Glutamatergic neuron (in vitro differentiated cells): ENCODE results near the gene KIZ. TPM values are rescaled to one million over a fixed set of nuclear protein-coding genes. Genes with fewer than 3 reads are reported as not detected.
A peak's percentile ranks its signal among the peaks of the same experiment; 100 is the strongest.

Experiments
- DNase-seq: peaks from one replicate; pipeline ENCODE4 v3.0.0; 2022
- H3K27ac Mint-ChIP-seq: one replicate; pipeline ENCODE4 v1.8.0; 2020; ENCODE audit warnings: mild to moderate bottlenecking, mixed read lengths, inconsistent platforms; ENCODE audit not compliant: unreplicated experiment
- H3K27me3 Mint-ChIP-seq: one replicate; pipeline ENCODE4 v1.8.0; 2020; ENCODE audit warnings: mild to moderate bottlenecking, moderate library complexity, mixed read lengths, inconsistent platforms; ENCODE audit not compliant: unreplicated experiment
- H3K36me3 Mint-ChIP-seq: one replicate; pipeline ENCODE4 v1.8.0; 2020; ENCODE audit warnings: mild to moderate bottlenecking, mixed read lengths, inconsistent platforms; ENCODE audit not compliant: unreplicated experiment
- H3K4me1 Mint-ChIP-seq: one replicate; pipeline ENCODE4 v1.8.0; 2020; ENCODE audit warnings: mild to moderate bottlenecking, low read depth, mixed read lengths, inconsistent platforms; ENCODE audit not compliant: unreplicated experiment
- H3K4me3 Mint-ChIP-seq: one replicate; pipeline ENCODE4 v1.8.0; 2020; ENCODE audit warnings: mild to moderate bottlenecking, mixed read lengths, inconsistent platforms; ENCODE audit not compliant: unreplicated experiment
- H3K9me3 Mint-ChIP-seq: one replicate; pipeline ENCODE4 v1.8.0; 2020; ENCODE audit warnings: mild to moderate bottlenecking, moderate library complexity, mixed read lengths, inconsistent platforms; ENCODE audit not compliant: unreplicated experiment
- total RNA-seq: library from RNA; stranded (reverse); fragmentation: NEBNext Ultra II Directional; extraction: Animal tissue kit (Norgen Biotek cat#: 25700); gene quantifications from one replicate; pipeline ENCODE4 v1.2.1, GENCODE V29; 2021; ENCODE audit not compliant: unreplicated experiment
- TF ChIP-seq, protein P1 (sequence below): fragments of 200-600 bp; sonication (generic); IDR thresholded peaks from one replicate; pipeline ENCODE4 v1.5.0; 2021; ENCODE audit not compliant: partially characterized antibody, unreplicated experiment

KIZ gene
- total RNA-seq, 1 donor from 2014 or later = 17.7 TPM

- TF ChIP-seq, protein P1, sequence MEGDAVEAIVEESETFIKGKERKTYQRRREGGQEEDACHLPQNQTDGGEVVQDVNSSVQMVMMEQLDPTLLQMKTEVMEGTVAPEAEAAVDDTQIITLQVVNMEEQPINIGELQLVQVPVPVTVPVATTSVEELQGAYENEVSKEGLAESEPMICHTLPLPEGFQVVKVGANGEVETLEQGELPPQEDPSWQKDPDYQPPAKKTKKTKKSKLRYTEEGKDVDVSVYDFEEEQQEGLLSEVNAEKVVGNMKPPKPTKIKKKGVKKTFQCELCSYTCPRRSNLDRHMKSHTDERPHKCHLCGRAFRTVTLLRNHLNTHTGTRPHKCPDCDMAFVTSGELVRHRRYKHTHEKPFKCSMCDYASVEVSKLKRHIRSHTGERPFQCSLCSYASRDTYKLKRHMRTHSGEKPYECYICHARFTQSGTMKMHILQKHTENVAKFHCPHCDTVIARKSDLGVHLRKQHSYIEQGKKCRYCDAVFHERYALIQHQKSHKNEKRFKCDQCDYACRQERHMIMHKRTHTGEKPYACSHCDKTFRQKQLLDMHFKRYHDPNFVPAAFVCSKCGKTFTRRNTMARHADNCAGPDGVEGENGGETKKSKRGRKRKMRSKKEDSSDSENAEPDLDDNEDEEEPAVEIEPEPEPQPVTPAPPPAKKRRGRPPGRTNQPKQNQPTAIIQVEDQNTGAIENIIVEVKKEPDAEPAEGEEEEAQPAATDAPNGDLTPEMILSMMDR = no peak
- Mint-ChIP-seq H3K27me3 (peaks cover 31% of the 10 kb centered on the region), H3K4me1 (peaks cover 6% of the 10 kb centered on the region), H3K9me3 (peaks cover 10% of the 10 kb centered on the region), H3K4me3 (peak overlapping the region; percentile 87), H3K27ac (no peak overlapping the region), H3K36me3 (no peaks in the 10 kb centered on the region)
- peak; percentile 66 for DNase-seq
These were observed 25.9 kb upstream of the KIZ start for GRCh38 chr20:21099751-21100577.

DNA sequence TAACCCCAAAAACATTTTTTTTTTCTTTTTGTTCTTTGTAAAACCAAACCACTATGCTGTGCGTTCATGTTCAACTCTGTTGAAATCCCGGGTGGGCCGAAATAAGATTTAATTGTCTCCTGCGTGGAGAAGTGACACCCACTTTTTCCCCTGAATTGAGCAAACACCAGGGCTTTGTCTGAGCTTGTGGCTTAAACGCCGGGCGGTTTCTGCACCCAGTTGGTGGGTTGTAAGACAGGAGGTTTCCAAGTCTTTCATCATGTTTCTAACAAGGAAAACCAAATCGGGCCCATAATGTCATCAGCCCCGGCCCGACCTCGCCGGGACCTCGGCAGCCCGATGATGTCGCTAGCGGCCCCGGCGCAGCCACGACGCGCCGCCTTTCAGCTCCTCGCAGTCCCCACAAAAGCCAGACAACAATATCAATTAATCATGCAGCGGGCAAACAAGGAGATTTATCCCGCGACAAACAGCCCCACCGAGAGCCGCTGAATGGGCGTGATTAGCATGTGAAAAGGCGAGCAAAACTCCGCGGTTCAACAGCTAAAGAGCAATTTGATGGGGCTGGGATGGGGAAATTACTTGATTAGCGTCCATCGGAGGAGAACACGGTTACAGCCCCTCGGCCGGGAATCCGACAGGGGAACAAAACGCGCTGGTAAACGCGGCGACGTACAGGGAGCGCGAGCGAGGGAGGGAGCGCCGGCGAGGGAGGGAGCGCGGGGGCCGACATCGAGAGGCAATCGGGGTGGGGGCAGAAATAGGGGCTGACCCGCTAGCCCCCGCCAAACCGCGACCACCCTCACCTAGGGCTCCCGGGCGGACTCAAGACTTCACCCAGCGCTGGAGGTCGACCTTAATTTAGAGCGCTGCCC is 25.1 kb upstream of the KIZ start:
- Mint-ChIP-seq H3K27me3 (peaks cover 31% of the 10 kb centered on the region), H3K9me3 (peaks cover 8% of the 10 kb centered on the region), H3K36me3 (no peaks in the 10 kb centered on the region), H3K27ac (peak overlapping the region; percentile 78), H3K4me1 (peaks cover 6% of the 10 kb centered on the region), H3K4me3 (peak overlapping the region; percentile 87)
- DNase-seq = no peak
- TF ChIP-seq, protein P1 = no peak

DNA sequence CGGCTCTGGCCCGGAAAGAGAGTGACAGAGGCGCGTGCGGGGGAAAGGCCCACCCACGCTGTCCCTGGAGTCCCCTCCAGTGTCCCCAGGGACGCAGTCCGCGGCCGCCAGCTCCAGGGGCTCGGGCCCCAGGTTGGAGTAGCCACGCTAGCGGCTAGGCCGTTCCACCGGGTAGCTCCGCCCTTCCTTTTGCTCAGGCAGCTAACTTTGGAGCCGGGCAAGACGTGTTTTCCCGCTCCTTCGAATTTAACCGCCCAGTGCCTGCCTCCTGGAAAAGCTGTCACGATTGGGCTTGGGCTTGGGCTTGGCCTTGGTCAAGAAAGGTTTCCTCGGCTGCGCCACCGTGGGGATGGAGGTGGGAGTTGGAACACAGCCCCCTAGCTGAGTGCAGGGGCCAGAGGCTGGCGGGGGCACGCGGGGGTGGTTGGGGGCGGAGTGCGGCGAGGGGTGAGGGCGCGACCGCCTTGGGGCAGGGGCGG is 24.4 kb upstream of the KIZ start:
- peaks cover 35% of the 10 kb centered on the region for H3K27me3 Mint-ChIP-seq
- peak; percentile 63 for DNase-seq
- H3K9me3 Mint-ChIP-seq = peaks cover 8% of the 10 kb centered on the region
- TF ChIP-seq, protein P1 = no peak
- peak overlapping the region; percentile 85 for H3K4me3 Mint-ChIP-seq
- H3K36me3 Mint-ChIP-seq = no peaks in the 10 kb centered on the region
- no peak overlapping the region for H3K27ac Mint-ChIP-seq
- H3K4me1 Mint-ChIP-seq = peaks cover 6% of the 10 kb centered on the region

DNA sequence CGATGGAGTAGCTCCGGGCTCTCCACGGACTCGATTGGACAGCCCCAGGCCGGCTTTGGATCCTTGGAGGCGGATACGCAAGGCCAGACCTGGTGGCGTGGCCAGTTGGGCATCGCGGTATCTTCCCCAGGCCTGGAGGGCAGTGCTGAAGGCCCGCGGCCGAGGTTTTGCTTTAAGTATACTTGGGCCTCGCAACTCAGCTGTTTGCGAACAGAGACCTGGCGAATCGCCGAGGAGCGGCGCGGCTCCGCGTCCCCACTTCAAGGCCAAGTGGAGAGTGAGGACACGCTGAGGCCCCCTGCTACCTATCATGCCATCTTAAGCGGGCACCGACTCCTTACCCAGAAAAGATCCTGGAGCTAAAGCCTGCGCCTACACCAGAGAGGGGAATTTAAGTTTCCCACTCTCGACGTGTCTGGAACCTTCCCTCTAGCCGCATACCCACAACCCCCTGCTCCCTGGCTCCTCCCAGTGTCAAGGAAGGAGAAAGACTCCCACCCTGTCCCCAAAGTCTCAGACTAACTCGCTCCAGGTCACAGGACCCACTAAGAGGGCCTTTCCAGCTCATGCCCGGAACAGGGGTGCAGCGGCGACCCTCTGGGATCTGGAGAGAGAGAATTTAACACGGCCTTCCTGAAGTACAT is 23.8 kb upstream of the KIZ start:
- no peak overlapping the region for H3K27ac Mint-ChIP-seq
- peak overlapping the region; percentile 85 for H3K4me3 Mint-ChIP-seq
- H3K27me3 Mint-ChIP-seq = peaks cover 37% of the 10 kb centered on the region
- TF ChIP-seq, protein P1 = no peak
- peaks cover 8% of the 10 kb centered on the region for H3K9me3 Mint-ChIP-seq
- peak; percentile 52 for DNase-seq
- peaks cover 7% of the 10 kb centered on the region for H3K4me1 Mint-ChIP-seq
- no peaks in the 10 kb centered on the region for H3K36me3 Mint-ChIP-seq
